Keratinocyte (primary cell): Measurements from ENCODE around the gene TMEM9.

Source experiments
- CTCF ChIP-seq, 3 experiments: IDR thresholded peaks in 1 of 3; conservative IDR thresholded peaks in 1 of 3; optimal IDR thresholded peaks in 1 of 3; 2 replicates in 2 of 3; 3 replicates in 1 of 3; pipeline versions ENCODE3 to v1.5.1; 2011; ENCODE audit warnings: low read length in 3 of 3, mild to moderate bottlenecking in 3 of 3, moderate library complexity in 2 of 3, control low read depth in 1 of 3, inconsistent platforms in 1 of 3; ENCODE audit not compliant: insufficient read depth in 2 of 3; ENCODE audit errors: extremely low read depth in 1 of 3
- EZH2 ChIP-seq: IDR thresholded peaks from one replicate; pipeline ENCODE4 v1.6.1; 2012; ENCODE audit warnings: inconsistent platforms, mild to moderate bottlenecking, low read length, moderate library complexity

- TF ChIP-seq CTCF (optimal IDR thresholded peaks at IDR 0.05 in 1 of 3, IDR thresholded peaks at IDR 0.05 in 1 of 3, conservative IDR thresholded peaks at IDR 0.05 in 1 of 3; ENCODE audit: extremely low read depth in 1 of 3, insufficient read depth in 2 of 3, low read length in 3 of 3) (no peak), EZH2 (no peak)
Observed at GRCh38 chr1:201137024-201137392, 17.3 kb downstream of the TMEM9 start.
